Liver (tissue), 9 donors: Measurements from ENCODE around the gene RAB3B. TPM values are rescaled to one million over a fixed set of nuclear protein-coding genes. Genes with fewer than 3 reads are reported as not detected.

Source experiments
- DNase-seq: peaks from one replicate; pipeline ENCODE4 v3.0.0-alpha.2; 2017; ENCODE audit warnings: low spot score
- H3K27ac ChIP-seq, 2 donors: one replicate each; pipeline ENCODE4 v1.7.0; 2013; ENCODE audit warnings: inconsistent platforms in 2 of 2, low read length in 2 of 2, control low read depth in 1 of 2, low read depth in 1 of 2, mild to moderate bottlenecking in 1 of 2
- H3K27me3 ChIP-seq, 4 donors: one replicate each; pipeline versions ENCODE4 v1.6.1 to v1.7.0; 2013; ENCODE audit warnings: low read length in 3 of 4, inconsistent platforms in 1 of 4, mild to moderate bottlenecking in 1 of 4, moderate library complexity in 1 of 4; ENCODE audit not compliant: control insufficient read depth in 4 of 4, insufficient read depth in 4 of 4
- H3K36me3 ChIP-seq, 4 donors: one replicate each; pipeline versions ENCODE4 v1.6.1 to v1.7.0; 2013; ENCODE audit warnings: low read length in 3 of 4, mild to moderate bottlenecking in 3 of 4, low read depth in 1 of 4, moderate library complexity in 1 of 4; ENCODE audit not compliant: control insufficient read depth in 4 of 4, insufficient read depth in 3 of 4
- H3K4me1 ChIP-seq, 4 donors: one replicate each; pipeline versions ENCODE4 v1.6.1 to v1.7.0; 2013; ENCODE audit warnings: low read length in 3 of 4, mild to moderate bottlenecking in 3 of 4, moderate library complexity in 1 of 4; ENCODE audit not compliant: control insufficient read depth in 4 of 4, insufficient read depth in 4 of 4
- H3K4me3 ChIP-seq, 3 donors: one replicate each; pipeline versions ENCODE4 v1.6.1 to v1.7.0; 2013; ENCODE audit warnings: low read length in 3 of 3, control low read depth in 1 of 3, low read depth in 1 of 3, mild to moderate bottlenecking in 1 of 3
- H3K9ac ChIP-seq, 2 donors: one replicate each; pipeline ENCODE4 v1.7.0; 2013; ENCODE audit warnings: low read length in 2 of 2, mild to moderate bottlenecking in 2 of 2, moderate library complexity in 2 of 2, control low read depth in 1 of 2, low read depth in 1 of 2
- H3K9me3 ChIP-seq, 4 donors: one replicate each; pipeline versions ENCODE4 v1.6.1 to v1.7.0; 2013; ENCODE audit warnings: low read length in 3 of 4; ENCODE audit not compliant: control insufficient read depth in 4 of 4
- ATF3 ChIP-seq: IDR thresholded peaks from 2 replicates; pipeline ENCODE4 v1.6.1; 2016; ENCODE audit warnings: antibody characterized with exemption
- CTCF ChIP-seq: fragments of 150-350 bp; IDR thresholded peaks from 2 replicates; pipeline ENCODE4 v1.5.1; 2017; ENCODE audit warnings: improper control_type of control experiment, low read depth, low read length; ENCODE audit not compliant: missing input control
- EGR1 ChIP-seq, 2 donors: IDR thresholded peaks; 2 replicates each; pipeline ENCODE4 v1.6.1; 2016 to 2018; ENCODE audit warnings: antibody characterized with exemption in 2 of 2, low read depth in 2 of 2
- FOXA2 ChIP-seq: IDR thresholded peaks from 2 replicates; pipeline ENCODE4 v1.6.1; 2016; ENCODE audit warnings: antibody characterized with exemption
- GABPA ChIP-seq, 2 donors: IDR thresholded peaks in 1 of 2; conservative IDR thresholded peaks in 1 of 2; 2 replicates each; pipeline ENCODE4 v1.6.1; 2016; ENCODE audit warnings: antibody characterized with exemption in 2 of 2, mild to moderate bottlenecking in 1 of 2, moderate library complexity in 1 of 2
- HNF4A ChIP-seq, 2 donors: conservative IDR thresholded peaks; 2 replicates each; pipeline ENCODE4 v1.6.1; 2016; ENCODE audit warnings: antibody characterized with exemption in 2 of 2, mild to moderate bottlenecking in 2 of 2
- HNF4G ChIP-seq: IDR thresholded peaks from 2 replicates; pipeline ENCODE4 v1.6.1; 2016; ENCODE audit warnings: antibody characterized with exemption
- MAX ChIP-seq: IDR thresholded peaks from 2 replicates; pipeline ENCODE4 v1.6.1; 2016; ENCODE audit warnings: antibody characterized with exemption
- NR2F2 ChIP-seq: IDR thresholded peaks from 2 replicates; pipeline ENCODE4 v1.6.1; 2016; ENCODE audit warnings: antibody characterized with exemption
- RAD21 ChIP-seq, 2 donors: IDR thresholded peaks; 2 replicates each; pipeline ENCODE4 v1.6.1; 2016; ENCODE audit warnings: antibody characterized with exemption in 2 of 2, mild to moderate bottlenecking in 2 of 2
- REST ChIP-seq: IDR thresholded peaks from 2 replicates; pipeline ENCODE4 v1.6.1; 2016; ENCODE audit warnings: antibody characterized with exemption, mild to moderate bottlenecking
- RXRA ChIP-seq, 2 donors: IDR thresholded peaks; 2 replicates each; pipeline ENCODE4 v1.6.1; 2017 to 2018; ENCODE audit warnings: antibody characterized with exemption in 2 of 2, mild to moderate bottlenecking in 1 of 2
- TAF1 ChIP-seq: conservative IDR thresholded peaks from 2 replicates; pipeline ENCODE4 v1.6.1; 2016; ENCODE audit warnings: antibody characterized with exemption, mild to moderate bottlenecking
- YY1 ChIP-seq: IDR thresholded peaks from 2 replicates; pipeline ENCODE4 v1.6.1; 2016; ENCODE audit warnings: antibody characterized with exemption, mild to moderate bottlenecking
- ZBTB33 ChIP-seq: IDR thresholded peaks from 2 replicates; pipeline ENCODE4 v1.6.1; 2016; ENCODE audit warnings: antibody characterized with exemption
- WGBS: extraction: QIAGEN DNeasy Blood & Tissue Kit; methylation state at CpG from one replicate; pipeline ENCODE4 v1.1.7; 2013; 5-methylcytosine and 5-hydroxymethylcytosine counted together
- polyA plus RNA-seq, 2 donors: library from polyadenylated mRNA; stranded (reverse) in 1 of 2; unstranded in 1 of 2; fragments of 200-250 nt in 1 of 2; fragments of >200 nt in 1 of 2; fragmentation: Nextera tagmentation in 1 of 2; extraction: Ambion mirVana in 1 of 2; gene quantifications; one replicate each; pipeline versions ENCODE4 v1.2.1 to v1.2.3, GENCODE V29; 2013 to 2015
- total RNA-seq, 2 donors: library from RNA; depleted of rRNA; stranded (reverse); fragments of >200 nt; gene quantifications; one replicate each; pipeline ENCODE4 v1.2.3, GENCODE V29; 2014
- donor health status: healthy.
- donor health status: healthy.
- donor health status: healthy.
- donor health status: healthy.
- donor health status: healthy.

RAB3B gene
- total and polyA plus RNA-seq, 4 donors: 0.17 to 5.4 (median 0.32) TPM

- no peak overlapping the region for H3K27ac ChIP-seq
- WGBS: 89% methylated on average over 1 of the region's 1 CpG
- H3K27me3 ChIP-seq: peaks cover 0 to 2% (median 0%) of the 10 kb centered on the region in 4 donors
- H3K4me3 ChIP-seq: no peak overlapping the region
- no peak for DNase-seq
- H3K9ac ChIP-seq: no peak overlapping the region
- TF ChIP-seq NR2F2: no peak
- TF ChIP-seq HNF4G: no peak
- no peak for TF ChIP-seq FOXA2
- no peak for TF ChIP-seq HNF4A (conservative IDR thresholded peaks at IDR 0.05)
- no peak for TF ChIP-seq ZBTB33
- no peak for TF ChIP-seq YY1
- no peak for TF ChIP-seq REST
- TF ChIP-seq ATF3: no peak
- no peak for TF ChIP-seq MAX
- no peak for TF ChIP-seq CTCF
- H3K36me3 ChIP-seq: no peaks in the 10 kb centered on the region
- no peaks in the 10 kb centered on the region for H3K9me3 ChIP-seq
- H3K4me1 ChIP-seq: no peaks in the 10 kb centered on the region
These were observed 57.2 kb downstream of the RAB3B start for GRCh38 chr1:51933344-51933743.

- no peaks in the 10 kb centered on the region for H3K36me3 ChIP-seq
- no peaks in the 10 kb centered on the region for H3K9me3 ChIP-seq
- H3K4me1 ChIP-seq: no peaks in the 10 kb centered on the region
- TF ChIP-seq REST (no peak), GABPA (IDR thresholded peaks at IDR 0.05 in 1 of 2, conservative IDR thresholded peaks at IDR 0.05 in 1 of 2) (no peak), ATF3 (no peak), RXRA (IDR thresholded peaks at IDR 0.05) (no peak), FOXA2 (no peak), EGR1 (IDR thresholded peaks at IDR 0.05; ENCODE audit: low read depth in 2 of 2) (no peak), CTCF (no peak), YY1 (no peak), RAD21 (IDR thresholded peaks at IDR 0.05) (no peak), TAF1 (no peak), MAX (no peak)
- H3K9ac ChIP-seq: no peak overlapping the region
- no peak overlapping the region for H3K4me3 ChIP-seq
- no peak overlapping the region for H3K27ac ChIP-seq
- DNase-seq: no peak
- H3K27me3 ChIP-seq: peaks cover 0 to 2% (median 0%) of the 10 kb centered on the region in 4 donors
These were observed 60.2 kb downstream of the RAB3B start for GRCh38 chr1:51930329-51930728.
